Measurements from ENCODE around the gene SOX4. TPM values are rescaled to one million over a fixed set of nuclear protein-coding genes. Genes with fewer than 3 reads are reported as not detected.

SOX4 gene
- total RNA-seq, 1 experiment from 2014 or later, result 77.3 TPM

DNA sequence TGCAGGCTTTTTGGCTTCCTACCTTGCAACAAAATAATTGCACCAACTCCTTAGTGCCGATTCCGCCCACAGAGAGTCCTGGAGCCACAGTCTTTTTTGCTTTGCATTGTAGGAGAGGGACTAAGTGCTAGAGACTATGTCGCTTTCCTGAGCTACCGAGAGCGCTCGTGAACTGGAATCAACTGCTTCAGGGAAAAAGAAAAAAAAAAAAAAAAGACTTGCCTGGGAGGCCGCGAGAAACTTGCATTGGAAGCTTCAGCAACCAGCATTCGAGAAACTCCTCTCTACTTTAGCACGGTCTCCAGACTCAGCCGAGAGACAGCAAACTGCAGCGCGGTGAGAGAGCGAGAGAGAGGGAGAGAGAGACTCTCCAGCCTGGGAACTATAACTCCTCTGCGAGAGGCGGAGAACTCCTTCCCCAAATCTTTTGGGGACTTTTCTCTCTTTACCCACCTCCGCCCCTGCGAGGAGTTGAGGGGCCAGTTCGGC is 420 bp downstream of the SOX4 start:
- H3K27ac Mint-ChIP-seq (ENCODE audit: unreplicated experiment), result no peak overlapping the region
- TSS peak; percentile 75 for BruUV-seq (replicated peaks)
- ChIA-PET POLR2A (interaction anchor here (0.6 to 1.3 kb wide), 17 partner anchors 8 to 1323 kb away, joined by 3 to 6 read pairs (median 3); no protein-coding TSS in a partner anchor), CTCF (interaction anchor here (0.6 to 1.0 kb wide), 3 partner anchors 19 to 1031 kb away, joined by 4 to 8 read pairs (median 5); no protein-coding TSS in a partner anchor)
- intact Hi-C loops (cut with micrococcal nuclease; ENCODE audit: unreplicated experiment), result loop anchor here (1.0 to 10.0 kb wide), 6 partner anchors 355 to 1233 kb away; no protein-coding TSS in a partner anchor
- H3K27me3 Mint-ChIP-seq (ENCODE audit: insufficient read depth, unreplicated experiment), result no peaks in the 10 kb centered on the region
- H3K36me3 Mint-ChIP-seq (ENCODE audit: insufficient read depth, unreplicated experiment), result peaks cover 35% of the 10 kb centered on the region
- peak in 1 of 2 experiments; percentile 45 for DNase-seq
- peaks cover 14% of the 10 kb centered on the region for H3K4me1 ChIP-seq
- H3K4me1 Mint-ChIP-seq (ENCODE audit: low read depth, unreplicated experiment), result peaks cover 6% of the 10 kb centered on the region
- no peaks in the 10 kb centered on the region for H3K27me3 ChIP-seq (replicated peaks; ENCODE audit: control insufficient read depth, insufficient read depth, low read length)
- no peaks in the 10 kb centered on the region for H3K9me3 Mint-ChIP-seq (ENCODE audit: unreplicated experiment)
- no peak overlapping the region for H3K4me3 Mint-ChIP-seq (ENCODE audit: unreplicated experiment)
- TF ChIP-seq, protein P1, sequence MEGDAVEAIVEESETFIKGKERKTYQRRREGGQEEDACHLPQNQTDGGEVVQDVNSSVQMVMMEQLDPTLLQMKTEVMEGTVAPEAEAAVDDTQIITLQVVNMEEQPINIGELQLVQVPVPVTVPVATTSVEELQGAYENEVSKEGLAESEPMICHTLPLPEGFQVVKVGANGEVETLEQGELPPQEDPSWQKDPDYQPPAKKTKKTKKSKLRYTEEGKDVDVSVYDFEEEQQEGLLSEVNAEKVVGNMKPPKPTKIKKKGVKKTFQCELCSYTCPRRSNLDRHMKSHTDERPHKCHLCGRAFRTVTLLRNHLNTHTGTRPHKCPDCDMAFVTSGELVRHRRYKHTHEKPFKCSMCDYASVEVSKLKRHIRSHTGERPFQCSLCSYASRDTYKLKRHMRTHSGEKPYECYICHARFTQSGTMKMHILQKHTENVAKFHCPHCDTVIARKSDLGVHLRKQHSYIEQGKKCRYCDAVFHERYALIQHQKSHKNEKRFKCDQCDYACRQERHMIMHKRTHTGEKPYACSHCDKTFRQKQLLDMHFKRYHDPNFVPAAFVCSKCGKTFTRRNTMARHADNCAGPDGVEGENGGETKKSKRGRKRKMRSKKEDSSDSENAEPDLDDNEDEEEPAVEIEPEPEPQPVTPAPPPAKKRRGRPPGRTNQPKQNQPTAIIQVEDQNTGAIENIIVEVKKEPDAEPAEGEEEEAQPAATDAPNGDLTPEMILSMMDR (IDR thresholded peaks at IDR 0.05; ENCODE audit: insufficient read depth in 1 of 2, low read depth in 1 of 2, low read length in 1 of 2, severe bottlenecking in 1 of 2, unreplicated experiment in 1 of 2), result no peak
- no peaks in the 10 kb centered on the region for H3K9me3 ChIP-seq
- peaks cover 2% of the 10 kb centered on the region; the same call in 1 of the 2 replicates for H3K36me3 ChIP-seq (ENCODE audit: control insufficient read depth, insufficient read depth, low read length)
- H3K4me3 ChIP-seq (ENCODE audit: low read depth, low read length), result peak overlapping the region; percentile 99

DNA sequence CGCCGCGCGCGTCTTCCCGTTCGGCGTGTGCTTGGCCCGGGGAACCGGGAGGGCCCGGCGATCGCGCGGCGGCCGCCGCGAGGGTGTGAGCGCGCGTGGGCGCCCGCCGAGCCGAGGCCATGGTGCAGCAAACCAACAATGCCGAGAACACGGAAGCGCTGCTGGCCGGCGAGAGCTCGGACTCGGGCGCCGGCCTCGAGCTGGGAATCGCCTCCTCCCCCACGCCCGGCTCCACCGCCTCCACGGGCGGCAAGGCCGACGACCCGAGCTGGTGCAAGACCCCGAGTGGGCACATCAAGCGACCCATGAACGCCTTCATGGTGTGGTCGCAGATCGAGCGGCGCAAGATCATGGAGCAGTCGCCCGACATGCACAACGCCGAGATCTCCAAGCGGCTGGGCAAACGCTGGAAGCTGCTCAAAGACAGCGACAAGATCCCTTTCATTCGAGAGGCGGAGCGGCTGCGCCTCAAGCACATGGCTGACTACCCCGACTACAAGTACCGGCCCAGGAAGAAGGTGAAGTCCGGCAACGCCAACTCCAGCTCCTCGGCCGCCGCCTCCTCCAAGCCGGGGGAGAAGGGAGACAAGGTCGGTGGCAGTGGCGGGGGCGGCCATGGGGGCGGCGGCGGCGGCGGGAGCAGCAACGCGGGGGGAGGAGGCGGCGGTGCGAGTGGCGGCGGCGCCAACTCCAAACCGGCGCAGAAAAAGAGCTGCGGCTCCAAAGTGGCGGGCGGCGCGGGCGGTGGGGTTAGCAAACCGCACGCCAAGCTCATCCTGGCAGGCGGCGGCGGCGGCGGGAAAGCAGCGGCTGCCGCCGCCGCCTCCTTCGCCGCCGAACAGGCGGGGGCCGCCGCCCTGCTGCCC is 1.1 kb downstream of the SOX4 start:
- POLR2A ChIA-PET, result interaction anchor here (0.5 to 1.3 kb wide), 8 partner anchors 82 to 529 kb away, joined by 3 to 6 read pairs (median 3); no protein-coding TSS in a partner anchor
- H3K27ac Mint-ChIP-seq (ENCODE audit: unreplicated experiment), result no peak overlapping the region
- peak in 1 of 2 experiments; percentile 40 for DNase-seq

More for the DNA sequence above, 1.1 kb downstream of the SOX4 start:
- BruUV-seq (replicated peaks), result no TSS peak
- Mint-ChIP-seq H3K36me3 (ENCODE audit: insufficient read depth, unreplicated experiment) (peaks cover 42% of the 10 kb centered on the region), H3K4me1 (ENCODE audit: low read depth, unreplicated experiment) (peaks cover 6% of the 10 kb centered on the region), H3K27me3 (ENCODE audit: insufficient read depth, unreplicated experiment) (no peaks in the 10 kb centered on the region), H3K4me3 (ENCODE audit: unreplicated experiment) (no peak overlapping the region), H3K9me3 (ENCODE audit: unreplicated experiment) (no peaks in the 10 kb centered on the region)
- Histone ChIP-seq H3K4me1 (peaks cover 20% of the 10 kb centered on the region), H3K9me3 (no peaks in the 10 kb centered on the region), H3K4me3 (ENCODE audit: low read depth, low read length) (peak overlapping the region; percentile 99), H3K27me3 (replicated peaks; ENCODE audit: control insufficient read depth, insufficient read depth, low read length) (no peaks in the 10 kb centered on the region), H3K36me3 (ENCODE audit: control insufficient read depth, insufficient read depth, low read length) (peaks cover 2% of the 10 kb centered on the region; the same call in 1 of the 2 replicates)
- intact Hi-C loops (cut with micrococcal nuclease; ENCODE audit: unreplicated experiment), result loop anchor here (5.0 to 10.0 kb wide), 5 partner anchors 233 to 1853 kb away; no protein-coding TSS in a partner anchor
- TF ChIP-seq, protein P1 (IDR thresholded peaks at IDR 0.05; ENCODE audit: insufficient read depth in 1 of 2, low read depth in 1 of 2, low read length in 1 of 2, severe bottlenecking in 1 of 2, unreplicated experiment in 1 of 2), result no peak
- CTCF ChIA-PET, result interaction anchor here (0.6 kb wide), 1 partner anchor 343 kb away, joined by 3 read pairs; no protein-coding TSS in a partner anchor

All from Caco-2 (cell line).